Testis (tissue), 3 donors: ENCODE data around the gene ART4. TPM values are rescaled to one million over a fixed set of nuclear protein-coding genes. Genes with fewer than 3 reads are reported as not detected.

Experiments
- DNase-seq: peaks from one replicate; pipeline ENCODE4 v3.0.0-alpha.2; 2019
- H3K27ac ChIP-seq, 2 donors: fragments of 200-600 bp; sonication (generic); one replicate each; pipeline ENCODE4 v1.5.1; 2019
- H3K27me3 ChIP-seq: fragments of 200-600 bp; sonication (generic); one replicate; pipeline ENCODE4 v1.5.1; 2019
- H3K36me3 ChIP-seq: fragments of 200-600 bp; sonication (generic); one replicate; pipeline ENCODE4 v1.5.1; 2017; ENCODE audit warnings: low read depth; ENCODE audit errors: missing control alignments
- H3K4me1 ChIP-seq: fragments of 200-600 bp; sonication (generic); one replicate; pipeline ENCODE4 v1.5.1; 2019
- H3K4me3 ChIP-seq, 2 donors: fragments of 200-600 bp; sonication (generic); one replicate each; pipeline ENCODE4 v1.5.1; 2017 to 2019
- H3K9me3 ChIP-seq: fragments of 200-600 bp; sonication (generic); one replicate; pipeline ENCODE4 v1.5.1; 2017
- CTCF ChIP-seq, 3 experiments: fragments of 450-650 bp in 2 of 3; fragments of 200-600 bp in 1 of 3; sonication (generic) in 1 of 3; IDR thresholded peaks; one replicate each; pipeline ENCODE4 v1.5.1; 2016 to 2019; ENCODE audit warnings: antibody characterized with exemption in 3 of 3, mild to moderate bottlenecking in 2 of 3, moderate library complexity in 1 of 3
- POLR2A ChIP-seq: fragments of 450-650 bp; IDR thresholded peaks from one replicate; pipeline ENCODE4 v1.6.1; 2017; ENCODE audit warnings: antibody characterized with exemption, mild to moderate bottlenecking, moderate library complexity
- WGBS, 2 donors: methylation state at CpG; one replicate each; pipeline ENCODE4 v1.1.5; 2018; 5-methylcytosine and 5-hydroxymethylcytosine counted together
- intact Hi-C: fragments of 100-400 bp; cut with DNase I; formaldehyde crosslinking; loops from one replicate; pipeline ENCODE4 v1.15.1; 2023; ENCODE audit warnings: low total_unique reads
- polyA plus RNA-seq: library from polyadenylated mRNA; stranded (reverse); fragments of 350-450 nt; fragmentation: Illumina TruSeq; extraction: RNeasy Lipid Tissue Mini Kit (QIAGEN cat#74804); gene quantifications from one replicate; pipeline ENCODE4 v1.2.3, GENCODE V29; 2014; ENCODE audit warnings: low read depth, low replicate concordance; ENCODE audit not compliant: insufficient read depth
- total RNA-seq, 2 donors: library from RNA; depleted of rRNA; stranded (reverse); fragments of >200 nt; gene quantifications; one replicate each; pipeline ENCODE4 v1.2.3, GENCODE V29; 2016

Gene ART4
- total and polyA plus RNA-seq, 3 donors from 2014 or later, result 0.16 to 1.4 (median 0.57) TPM

- no peaks in the 10 kb centered on the region for H3K9me3 ChIP-seq
- no peak for DNase-seq
- no peaks in the 10 kb centered on the region for H3K36me3 ChIP-seq
- no peak overlapping the region for H3K4me3 ChIP-seq
- TF ChIP-seq POLR2A (no peak), CTCF (IDR thresholded peaks at IDR 0.05) (no peak)
- no peak overlapping the region for H3K27ac ChIP-seq
- intact Hi-C loops, result no loop called here
- no peaks in the 10 kb centered on the region for H3K27me3 ChIP-seq
- no peaks in the 10 kb centered on the region for H3K4me1 ChIP-seq
- 77 to 83% methylated on average over 8 of the region's 8 CpGs for WGBS, 2 donors
Measured at GRCh38 chr12:14879222-14879933, 36.1 kb upstream of the ART4 start.

GRCh38 chr12:14878488-14878887 is 35.2 kb upstream of the ART4 start:
- no peaks in the 10 kb centered on the region for H3K27me3 ChIP-seq
- no peak overlapping the region for H3K27ac ChIP-seq
- WGBS, 2 donors, result 94 to 100% methylated on average over 1 of the region's 1 CpG
- TF ChIP-seq CTCF (IDR thresholded peaks at IDR 0.05) (no peak), POLR2A (no peak)
- DNase-seq, result no peak
- no peaks in the 10 kb centered on the region for H3K36me3 ChIP-seq
- no peaks in the 10 kb centered on the region for H3K9me3 ChIP-seq
- intact Hi-C loops, result no loop called here
- H3K4me1 ChIP-seq, result no peaks in the 10 kb centered on the region
- H3K4me3 ChIP-seq, result no peak overlapping the region

GRCh38 chr12:14876833-14877232 is 33.5 kb upstream of the ART4 start:
- 47 to 48% methylated on average over 2 of the region's 2 CpGs for WGBS, 2 donors
- DNase-seq, result no peak

GRCh38 chr12:14874882-14875281 is 31.6 kb upstream of the ART4 start:
- H3K9me3 ChIP-seq, result no peaks in the 10 kb centered on the region
- no peaks in the 10 kb centered on the region for H3K36me3 ChIP-seq
- no peak for DNase-seq
- intact Hi-C loops, result no loop called here
- H3K4me1 ChIP-seq, result no peaks in the 10 kb centered on the region
- H3K27me3 ChIP-seq, result no peaks in the 10 kb centered on the region
- WGBS, 2 donors, result 74 to 79% methylated on average over 3 of the region's 3 CpGs
- TF ChIP-seq CTCF (IDR thresholded peaks at IDR 0.05), result no peak
- TF ChIP-seq POLR2A, result no peak
- no peak overlapping the region for H3K4me3 ChIP-seq
- no peak overlapping the region for H3K27ac ChIP-seq

More at GRCh38 chr12:14876833-14877232, 33.5 kb upstream of the ART4 start:
- H3K4me3 ChIP-seq, result no peak overlapping the region
- H3K36me3 ChIP-seq, result no peaks in the 10 kb centered on the region
- intact Hi-C loops, result no loop called here
- no peaks in the 10 kb centered on the region for H3K9me3 ChIP-seq
- TF ChIP-seq CTCF (IDR thresholded peaks at IDR 0.05) (no peak), POLR2A (no peak)
- H3K27me3 ChIP-seq, result no peaks in the 10 kb centered on the region
- H3K27ac ChIP-seq, result no peak overlapping the region
- no peaks in the 10 kb centered on the region for H3K4me1 ChIP-seq
